Gastroesophageal sphincter (tissue), 3 donors: ENCODE measurements around the gene TDO2.

Source experiments
- CTCF ChIP-seq, 4 experiments: fragments of 200-600 bp in 2 of 4; fragments of 450-650 bp in 2 of 4; sonication (generic) in 1 of 4; IDR thresholded peaks; one replicate each; pipeline ENCODE4 v1.5.1; 2017 to 2019; ENCODE audit warnings: antibody characterized with exemption in 4 of 4, mild to moderate bottlenecking in 2 of 4, moderate library complexity in 2 of 4
- EP300 ChIP-seq: sonication (generic); formaldehyde crosslinking; IDR thresholded peaks from one replicate; pipeline ENCODE4 v1.6.1; 2017; ENCODE audit warnings: antibody characterized with exemption, mild to moderate bottlenecking
- POLR2A ChIP-seq, 2 donors: fragments of 450-650 bp; IDR thresholded peaks; one replicate each; pipeline ENCODE4 v1.6.1; 2017; ENCODE audit warnings: antibody characterized with exemption in 2 of 2, mild to moderate bottlenecking in 2 of 2, moderate library complexity in 1 of 2
- POLR2AphosphoS5 ChIP-seq: sonication (generic); formaldehyde crosslinking; IDR thresholded peaks from one replicate; pipeline ENCODE4 v1.6.1; 2017; ENCODE audit warnings: antibody characterized with exemption

- TF ChIP-seq POLR2AphosphoS5 (no peak), CTCF (IDR thresholded peaks at IDR 0.05) (no peak), POLR2A (IDR thresholded peaks at IDR 0.05) (no peak), EP300 (no peak)
These were observed 47.0 kb downstream of the TDO2 start for GRCh38 chr4:155950461-155950860.
